ENCODE measurements around the gene ZCCHC9.

DNA sequence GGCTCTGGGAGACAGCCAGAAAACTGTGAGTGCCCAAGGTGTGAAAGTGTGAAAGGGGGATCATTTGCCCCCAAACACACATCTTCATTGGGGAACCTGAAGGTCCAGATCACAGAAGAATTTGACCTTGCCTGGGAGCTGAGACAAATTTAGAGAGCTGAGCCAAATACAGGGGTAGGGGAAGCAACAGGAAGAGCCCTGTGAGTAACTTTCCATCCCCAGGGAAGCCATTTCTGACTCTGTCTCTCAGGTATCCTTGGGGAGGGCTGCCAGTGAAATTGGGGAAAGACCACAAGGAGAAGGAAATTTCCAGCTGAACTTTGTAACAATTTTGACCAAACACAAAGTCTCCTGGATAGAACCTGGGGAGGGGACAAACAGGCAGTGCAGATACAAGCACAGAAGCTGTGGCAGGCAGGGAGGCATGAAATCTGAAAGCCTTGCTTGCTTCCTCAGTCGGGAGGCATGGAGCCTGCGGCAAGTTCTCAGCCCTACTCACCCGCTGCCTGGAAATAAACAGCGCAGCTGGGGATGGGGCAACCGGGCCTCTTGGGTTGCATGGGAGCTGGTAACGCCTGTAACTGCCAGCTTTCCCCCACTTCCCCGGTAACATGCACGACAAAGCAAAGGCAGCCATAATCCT, 31.5 kb upstream of the ZCCHC9 start:
- TF ChIP-seq, protein P1, sequence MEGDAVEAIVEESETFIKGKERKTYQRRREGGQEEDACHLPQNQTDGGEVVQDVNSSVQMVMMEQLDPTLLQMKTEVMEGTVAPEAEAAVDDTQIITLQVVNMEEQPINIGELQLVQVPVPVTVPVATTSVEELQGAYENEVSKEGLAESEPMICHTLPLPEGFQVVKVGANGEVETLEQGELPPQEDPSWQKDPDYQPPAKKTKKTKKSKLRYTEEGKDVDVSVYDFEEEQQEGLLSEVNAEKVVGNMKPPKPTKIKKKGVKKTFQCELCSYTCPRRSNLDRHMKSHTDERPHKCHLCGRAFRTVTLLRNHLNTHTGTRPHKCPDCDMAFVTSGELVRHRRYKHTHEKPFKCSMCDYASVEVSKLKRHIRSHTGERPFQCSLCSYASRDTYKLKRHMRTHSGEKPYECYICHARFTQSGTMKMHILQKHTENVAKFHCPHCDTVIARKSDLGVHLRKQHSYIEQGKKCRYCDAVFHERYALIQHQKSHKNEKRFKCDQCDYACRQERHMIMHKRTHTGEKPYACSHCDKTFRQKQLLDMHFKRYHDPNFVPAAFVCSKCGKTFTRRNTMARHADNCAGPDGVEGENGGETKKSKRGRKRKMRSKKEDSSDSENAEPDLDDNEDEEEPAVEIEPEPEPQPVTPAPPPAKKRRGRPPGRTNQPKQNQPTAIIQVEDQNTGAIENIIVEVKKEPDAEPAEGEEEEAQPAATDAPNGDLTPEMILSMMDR (IDR thresholded peaks at IDR 0.05; ENCODE audit: insufficient read depth, low read length, poor library complexity, severe bottlenecking) = no peak
- no peak for TF ChIP-seq EZH2phosphoT487 (conservative IDR thresholded peaks at IDR 0.05; ENCODE audit: low read length)
